Measurements from ENCODE around the gene SLC27A4.

SLC27A4 gene

DNA sequence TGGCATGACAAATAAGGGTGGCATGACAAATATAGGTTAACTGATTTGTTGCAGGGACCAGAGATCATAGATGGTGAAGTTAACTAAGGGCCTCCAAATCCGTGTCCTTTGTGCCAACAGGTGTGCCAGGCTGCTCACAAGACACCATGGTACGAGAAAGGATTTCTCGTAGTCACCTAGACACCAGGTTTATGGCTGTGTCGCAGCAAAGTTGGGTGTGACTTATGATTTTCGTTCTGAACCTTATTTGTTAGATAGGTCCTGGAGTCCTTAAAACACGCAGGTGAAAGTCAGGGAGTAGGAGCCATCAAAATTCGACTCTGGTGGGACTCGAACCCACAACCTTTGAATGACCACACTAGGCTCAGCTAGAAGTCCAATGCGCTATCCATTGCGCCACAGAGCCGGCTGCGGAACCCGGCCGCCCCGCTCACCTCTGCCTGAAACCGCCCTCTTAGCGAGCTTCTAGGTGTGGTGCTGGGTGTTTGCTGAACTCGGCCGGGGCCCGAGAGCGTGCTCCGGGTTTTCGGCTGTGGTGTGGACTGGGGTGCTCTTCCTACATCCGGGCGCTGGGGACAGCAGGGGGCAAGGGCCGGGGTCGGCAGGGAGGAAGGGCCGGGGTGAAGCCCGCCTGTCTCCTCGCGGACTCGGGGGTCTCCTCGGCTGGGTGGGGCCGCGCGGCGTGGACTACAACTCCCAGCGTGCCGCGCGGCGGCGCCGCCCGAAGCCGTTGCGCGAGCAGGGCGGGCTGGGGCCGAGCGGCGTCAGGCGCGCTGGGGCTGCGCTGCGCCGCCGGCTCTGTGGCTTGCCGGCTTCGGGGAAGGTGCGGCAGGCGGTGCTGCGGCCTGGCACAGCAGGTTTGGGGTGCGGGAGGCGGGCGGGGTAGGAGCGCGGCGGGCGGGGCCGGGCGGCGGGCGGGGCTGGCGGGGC, at the start of gene SLC27A4 (continued):
- TF ChIP-seq ZNF350 (tag by site-specific recombination; IDR thresholded peaks at IDR 0.05) (no peak), BCL11B (tag by site-specific recombination; IDR thresholded peaks at IDR 0.05; ENCODE audit: low read depth) (no peak), ZBTB17 (tag by site-specific recombination; IDR thresholded peaks at IDR 0.05) (peak; percentile 82), ZNF830 (tag by site-specific recombination; IDR thresholded peaks at IDR 0.05; ENCODE audit: low read depth) (no peak), ZNF138 (tag by site-specific recombination; IDR thresholded peaks at IDR 0.05; ENCODE audit: borderline replicate concordance) (no peak), KLF8 (tag by site-specific recombination; IDR thresholded peaks at IDR 0.05) (peak; percentile 95), ZNF548 (tag by site-specific recombination; IDR thresholded peaks at IDR 0.05) (no peak), ZNF473 (tag by site-specific recombination; IDR thresholded peaks at IDR 0.05) (no peak), ZNF114 (tag by site-specific recombination; IDR thresholded peaks at IDR 0.05) (no peak), ZSCAN16 (tag by site-specific recombination; IDR thresholded peaks at IDR 0.05) (peak; percentile 76; the same call in 1 of the 2 replicates), ZNF600 (tag by site-specific recombination; IDR thresholded peaks at IDR 0.05) (peak; percentile 71), ZNF302 (tag by site-specific recombination; IDR thresholded peaks at IDR 0.05; ENCODE audit: low read depth) (no peak), PRDM1 (tag by site-specific recombination; IDR thresholded peaks at IDR 0.05) (no peak), ZXDB (tag by site-specific recombination; IDR thresholded peaks at IDR 0.05) (peak; percentile 74), TRIM28 (IDR thresholded peaks at IDR 0.05; ENCODE audit: borderline replicate concordance, low read length) (no peak), OSR2 (tag by site-specific recombination; IDR thresholded peaks at IDR 0.05) (no peak), GLIS2 (tag by site-specific recombination; IDR thresholded peaks at IDR 0.05) (peak; percentile 79), ZBTB8A (tag by site-specific recombination; IDR thresholded peaks at IDR 0.05) (peak; percentile 92), ZNF510 (tag by site-specific recombination; IDR thresholded peaks at IDR 0.05; ENCODE audit: insufficient replicate concordance) (no peak), SP2 (tag by site-specific recombination; IDR thresholded peaks at IDR 0.05) (no peak; the same call in 1 of the 2 replicates), GLI4 (tag by site-specific recombination; IDR thresholded peaks at IDR 0.05) (no peak), ZNF843 (tag by site-specific recombination; IDR thresholded peaks at IDR 0.05) (peak; percentile 58; the same call in 1 of the 2 replicates), MZF1 (tag by site-specific recombination; IDR thresholded peaks at IDR 0.05; ENCODE audit: borderline replicate concordance) (no peak), ZEB2 (tag by site-specific recombination; IDR thresholded peaks at IDR 0.05) (peak; percentile 81)
- TF ChIP-seq, protein P1, sequence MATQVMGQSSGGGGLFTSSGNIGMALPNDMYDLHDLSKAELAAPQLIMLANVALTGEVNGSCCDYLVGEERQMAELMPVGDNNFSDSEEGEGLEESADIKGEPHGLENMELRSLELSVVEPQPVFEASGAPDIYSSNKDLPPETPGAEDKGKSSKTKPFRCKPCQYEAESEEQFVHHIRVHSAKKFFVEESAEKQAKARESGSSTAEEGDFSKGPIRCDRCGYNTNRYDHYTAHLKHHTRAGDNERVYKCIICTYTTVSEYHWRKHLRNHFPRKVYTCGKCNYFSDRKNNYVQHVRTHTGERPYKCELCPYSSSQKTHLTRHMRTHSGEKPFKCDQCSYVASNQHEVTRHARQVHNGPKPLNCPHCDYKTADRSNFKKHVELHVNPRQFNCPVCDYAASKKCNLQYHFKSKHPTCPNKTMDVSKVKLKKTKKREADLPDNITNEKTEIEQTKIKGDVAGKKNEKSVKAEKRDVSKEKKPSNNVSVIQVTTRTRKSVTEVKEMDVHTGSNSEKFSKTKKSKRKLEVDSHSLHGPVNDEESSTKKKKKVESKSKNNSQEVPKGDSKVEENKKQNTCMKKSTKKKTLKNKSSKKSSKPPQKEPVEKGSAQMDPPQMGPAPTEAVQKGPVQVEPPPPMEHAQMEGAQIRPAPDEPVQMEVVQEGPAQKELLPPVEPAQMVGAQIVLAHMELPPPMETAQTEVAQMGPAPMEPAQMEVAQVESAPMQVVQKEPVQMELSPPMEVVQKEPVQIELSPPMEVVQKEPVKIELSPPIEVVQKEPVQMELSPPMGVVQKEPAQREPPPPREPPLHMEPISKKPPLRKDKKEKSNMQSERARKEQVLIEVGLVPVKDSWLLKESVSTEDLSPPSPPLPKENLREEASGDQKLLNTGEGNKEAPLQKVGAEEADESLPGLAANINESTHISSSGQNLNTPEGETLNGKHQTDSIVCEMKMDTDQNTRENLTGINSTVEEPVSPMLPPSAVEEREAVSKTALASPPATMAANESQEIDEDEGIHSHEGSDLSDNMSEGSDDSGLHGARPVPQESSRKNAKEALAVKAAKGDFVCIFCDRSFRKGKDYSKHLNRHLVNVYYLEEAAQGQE (tag by site-specific recombination; IDR thresholded peaks at IDR 0.05): peak; percentile 36; the same call in 1 of the 2 replicates
- TF ChIP-seq, protein P2, sequence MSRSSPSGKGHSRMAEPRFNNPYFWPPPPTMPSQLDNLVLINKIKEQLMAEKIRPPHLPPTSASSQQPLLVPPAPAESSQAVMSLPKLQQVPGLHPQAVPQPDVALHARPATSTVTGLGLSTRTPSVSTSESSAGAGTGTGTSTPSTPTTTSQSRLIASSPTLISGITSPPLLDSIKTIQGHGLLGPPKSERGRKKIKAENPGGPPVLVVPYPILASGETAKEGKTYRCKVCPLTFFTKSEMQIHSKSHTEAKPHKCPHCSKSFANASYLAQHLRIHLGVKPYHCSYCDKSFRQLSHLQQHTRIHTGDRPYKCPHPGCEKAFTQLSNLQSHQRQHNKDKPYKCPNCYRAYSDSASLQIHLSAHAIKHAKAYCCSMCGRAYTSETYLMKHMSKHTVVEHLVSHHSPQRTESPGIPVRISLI (tag by site-specific recombination; IDR thresholded peaks at IDR 0.05): no peak
- TF ChIP-seq, protein P3, sequence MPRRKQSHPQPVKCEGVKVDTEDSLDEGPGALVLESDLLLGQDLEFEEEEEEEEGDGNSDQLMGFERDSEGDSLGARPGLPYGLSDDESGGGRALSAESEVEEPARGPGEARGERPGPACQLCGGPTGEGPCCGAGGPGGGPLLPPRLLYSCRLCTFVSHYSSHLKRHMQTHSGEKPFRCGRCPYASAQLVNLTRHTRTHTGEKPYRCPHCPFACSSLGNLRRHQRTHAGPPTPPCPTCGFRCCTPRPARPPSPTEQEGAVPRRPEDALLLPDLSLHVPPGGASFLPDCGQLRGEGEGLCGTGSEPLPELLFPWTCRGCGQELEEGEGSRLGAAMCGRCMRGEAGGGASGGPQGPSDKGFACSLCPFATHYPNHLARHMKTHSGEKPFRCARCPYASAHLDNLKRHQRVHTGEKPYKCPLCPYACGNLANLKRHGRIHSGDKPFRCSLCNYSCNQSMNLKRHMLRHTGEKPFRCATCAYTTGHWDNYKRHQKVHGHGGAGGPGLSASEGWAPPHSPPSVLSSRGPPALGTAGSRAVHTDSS (tag by site-specific recombination; IDR thresholded peaks at IDR 0.05): no peak
- TF ChIP-seq, protein P4, sequence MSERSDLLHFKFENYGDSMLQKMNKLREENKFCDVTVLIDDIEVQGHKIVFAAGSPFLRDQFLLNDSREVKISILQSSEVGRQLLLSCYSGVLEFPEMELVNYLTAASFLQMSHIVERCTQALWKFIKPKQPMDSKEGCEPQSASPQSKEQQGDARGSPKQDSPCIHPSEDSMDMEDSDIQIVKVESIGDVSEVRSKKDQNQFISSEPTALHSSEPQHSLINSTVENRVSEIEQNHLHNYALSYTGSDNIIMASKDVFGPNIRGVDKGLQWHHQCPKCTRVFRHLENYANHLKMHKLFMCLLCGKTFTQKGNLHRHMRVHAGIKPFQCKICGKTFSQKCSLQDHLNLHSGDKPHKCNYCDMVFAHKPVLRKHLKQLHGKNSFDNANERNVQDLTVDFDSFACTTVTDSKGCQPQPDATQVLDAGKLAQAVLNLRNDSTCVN (tag by site-specific recombination; optimal IDR thresholded peaks at IDR 0.05): peak; percentile 72
- TF ChIP-seq, protein P5, sequence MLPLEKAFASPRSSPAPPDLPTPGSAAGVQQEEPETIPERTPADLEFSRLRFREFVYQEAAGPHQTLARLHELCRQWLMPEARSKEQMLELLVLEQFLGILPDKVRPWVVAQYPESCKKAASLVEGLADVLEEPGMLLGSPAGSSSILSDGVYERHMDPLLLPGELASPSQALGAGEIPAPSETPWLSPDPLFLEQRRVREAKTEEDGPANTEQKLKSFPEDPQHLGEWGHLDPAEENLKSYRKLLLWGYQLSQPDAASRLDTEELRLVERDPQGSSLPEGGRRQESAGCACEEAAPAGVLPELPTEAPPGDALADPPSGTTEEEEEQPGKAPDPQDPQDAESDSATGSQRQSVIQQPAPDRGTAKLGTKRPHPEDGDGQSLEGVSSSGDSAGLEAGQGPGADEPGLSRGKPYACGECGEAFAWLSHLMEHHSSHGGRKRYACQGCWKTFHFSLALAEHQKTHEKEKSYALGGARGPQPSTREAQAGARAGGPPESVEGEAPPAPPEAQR (tag by site-specific recombination; IDR thresholded peaks at IDR 0.05): no peak
- TF ChIP-seq, protein P6, sequence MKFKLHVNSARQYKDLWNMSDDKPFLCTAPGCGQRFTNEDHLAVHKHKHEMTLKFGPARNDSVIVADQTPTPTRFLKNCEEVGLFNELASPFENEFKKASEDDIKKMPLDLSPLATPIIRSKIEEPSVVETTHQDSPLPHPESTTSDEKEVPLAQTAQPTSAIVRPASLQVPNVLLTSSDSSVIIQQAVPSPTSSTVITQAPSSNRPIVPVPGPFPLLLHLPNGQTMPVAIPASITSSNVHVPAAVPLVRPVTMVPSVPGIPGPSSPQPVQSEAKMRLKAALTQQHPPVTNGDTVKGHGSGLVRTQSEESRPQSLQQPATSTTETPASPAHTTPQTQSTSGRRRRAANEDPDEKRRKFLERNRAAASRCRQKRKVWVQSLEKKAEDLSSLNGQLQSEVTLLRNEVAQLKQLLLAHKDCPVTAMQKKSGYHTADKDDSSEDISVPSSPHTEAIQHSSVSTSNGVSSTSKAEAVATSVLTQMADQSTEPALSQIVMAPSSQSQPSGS (tag by site-specific recombination; IDR thresholded peaks at IDR 0.05; ENCODE audit: low read depth): no peak

All from HEK293 (cell line).